Left renal pelvis (tissue), 4 donors: ENCODE measurements around the gene SRRM2. TPM values are rescaled to one million over a fixed set of nuclear protein-coding genes. Genes with fewer than 3 reads are reported as not detected.

Experiments used
- DNase-seq, 4 donors: peaks; one replicate each; pipeline ENCODE4 v3.0.0-alpha.2; 2013; ENCODE audit warnings: low read depth in 4 of 4, low spot score in 3 of 4
- polyA plus RNA-seq, 4 donors: library from polyadenylated mRNA; unstranded; fragments of 120-200 nt; gene quantifications; one replicate each; pipeline ENCODE4 v1.2.1, GENCODE V29; 2013; ENCODE audit not compliant: insufficient read length in 4 of 4

SRRM2 gene
- polyA plus RNA-seq, 4 donors, result 437 to 838 (median 600) TPM

GRCh38 chr16:2787961-2788360 lies 35.5 kb downstream of the SRRM2 start:
- DNase-seq, result no peak

GRCh38 chr16:2790631-2791030 lies 38.2 kb downstream of the SRRM2 start:
- no peak for DNase-seq

- no peak for DNase-seq
Measured at GRCh38 chr16:2791174-2791573, 38.7 kb downstream of the SRRM2 start.

GRCh38 chr16:2792940-2793339 lies 40.5 kb downstream of the SRRM2 start:
- DNase-seq, result no peak

- DNase-seq, result no peak
Measured at GRCh38 chr16:2795395-2796143, 43.1 kb downstream of the SRRM2 start.

GRCh38 chr16:2798723-2799204 lies 46.3 kb downstream of the SRRM2 start:
- DNase-seq, result no peak

- no peak for DNase-seq
Measured at GRCh38 chr16:2799205-2799858, 46.9 kb downstream of the SRRM2 start.

GRCh38 chr16:2799859-2800226 lies 47.4 kb downstream of the SRRM2 start:
- no peak for DNase-seq

- DNase-seq, result no peak
Measured at GRCh38 chr16:2803545-2804195, 51.2 kb downstream of the SRRM2 start.

- no peak for DNase-seq
Measured at GRCh38 chr16:2804728-2805127, 52.3 kb downstream of the SRRM2 start.

GRCh38 chr16:2806286-2806685 lies 53.8 kb downstream of the SRRM2 start:
- no peak for DNase-seq

GRCh38 chr16:2808181-2808580 lies 55.7 kb downstream of the SRRM2 start:
- DNase-seq, result no peak

- no peak for DNase-seq
Measured at GRCh38 chr16:2809149-2809760, 56.8 kb downstream of the SRRM2 start.

GRCh38 chr16:2810651-2811050 lies 58.2 kb downstream of the SRRM2 start:
- no peak for DNase-seq

- no peak for DNase-seq
Measured at GRCh38 chr16:2811703-2812471, 59.4 kb downstream of the SRRM2 start.

- no peak for DNase-seq
Measured at GRCh38 chr16:2813771-2814221, 61.4 kb downstream of the SRRM2 start.

- DNase-seq, result no peak
Measured at GRCh38 chr16:2814551-2815298, 62.3 kb downstream of the SRRM2 start.

GRCh38 chr16:2815299-2815771 lies 62.9 kb downstream of the SRRM2 start:
- DNase-seq, result no peak

GRCh38 chr16:2816751-2817339 lies 64.4 kb downstream of the SRRM2 start, which contains the start of gene PRSS21:
PRSS21 (plus strand) TSS chr16:2817237; CDS start chr16:2817269, 32 bp downstream.
- DNase-seq, result no peak
